Measurements from ENCODE around the gene SCD5. TPM values are rescaled to one million over a fixed set of nuclear protein-coding genes. Genes with fewer than 3 reads are reported as not detected.
A peak's percentile ranks its signal among the peaks of the same experiment; 100 is the strongest.
"Not testable (repeated sequence)": the region's sequence is repeated elsewhere in the genome, so short reads cannot be mapped to it uniquely, and the experiment has no call there.

Gene SCD5
- total RNA-seq, 2 experiments from 2014 or later: 1.6 to 2.2 TPM

DNA sequence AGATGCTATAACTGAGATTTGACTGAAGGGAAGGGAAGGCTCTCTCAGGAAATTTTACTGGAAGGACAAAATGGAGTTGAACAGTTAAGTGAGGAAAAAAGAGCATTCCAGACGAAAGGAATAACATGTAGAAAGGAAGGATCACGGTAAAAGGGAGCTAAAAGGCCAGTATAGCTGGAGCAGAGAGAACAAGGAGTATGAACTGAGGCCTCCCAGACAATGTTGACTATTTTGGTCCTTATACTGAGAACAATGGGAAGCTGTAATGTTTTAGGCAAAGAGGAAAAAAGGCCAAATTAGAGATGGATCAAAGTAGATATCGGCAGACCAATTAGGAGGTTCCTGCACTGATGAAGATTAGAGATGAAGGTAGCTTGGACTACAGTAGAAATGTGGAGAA, 26.8 kb upstream of the SCD5 start:
- POLR2A ChIA-PET: no interaction called here
- intact Hi-C loops (cut with micrococcal nuclease): no loop called here
- H3K36me3 Mint-ChIP-seq (ENCODE audit: low read depth): peaks cover 34% of the 10 kb centered on the region
- TF ChIP-seq, protein P1, sequence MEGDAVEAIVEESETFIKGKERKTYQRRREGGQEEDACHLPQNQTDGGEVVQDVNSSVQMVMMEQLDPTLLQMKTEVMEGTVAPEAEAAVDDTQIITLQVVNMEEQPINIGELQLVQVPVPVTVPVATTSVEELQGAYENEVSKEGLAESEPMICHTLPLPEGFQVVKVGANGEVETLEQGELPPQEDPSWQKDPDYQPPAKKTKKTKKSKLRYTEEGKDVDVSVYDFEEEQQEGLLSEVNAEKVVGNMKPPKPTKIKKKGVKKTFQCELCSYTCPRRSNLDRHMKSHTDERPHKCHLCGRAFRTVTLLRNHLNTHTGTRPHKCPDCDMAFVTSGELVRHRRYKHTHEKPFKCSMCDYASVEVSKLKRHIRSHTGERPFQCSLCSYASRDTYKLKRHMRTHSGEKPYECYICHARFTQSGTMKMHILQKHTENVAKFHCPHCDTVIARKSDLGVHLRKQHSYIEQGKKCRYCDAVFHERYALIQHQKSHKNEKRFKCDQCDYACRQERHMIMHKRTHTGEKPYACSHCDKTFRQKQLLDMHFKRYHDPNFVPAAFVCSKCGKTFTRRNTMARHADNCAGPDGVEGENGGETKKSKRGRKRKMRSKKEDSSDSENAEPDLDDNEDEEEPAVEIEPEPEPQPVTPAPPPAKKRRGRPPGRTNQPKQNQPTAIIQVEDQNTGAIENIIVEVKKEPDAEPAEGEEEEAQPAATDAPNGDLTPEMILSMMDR (IDR thresholded peaks at IDR 0.05): no peak
- CTCF ChIA-PET: interaction anchor here (1.2 kb wide), 1 partner anchor 17 kb away, joined by 3 read pairs; no protein-coding TSS in a partner anchor
- no peak overlapping the region for H3K27ac Mint-ChIP-seq
- no peak for ATAC-seq
- H3K4me3 Mint-ChIP-seq: no peak overlapping the region
- DNase-seq: no peak
- H3K9me3 Mint-ChIP-seq: no peaks in the 10 kb centered on the region
- peaks cover 10% of the 10 kb centered on the region for H3K4me1 Mint-ChIP-seq (ENCODE audit: low read depth)
- H3K27me3 Mint-ChIP-seq: no peaks in the 10 kb centered on the region

DNA sequence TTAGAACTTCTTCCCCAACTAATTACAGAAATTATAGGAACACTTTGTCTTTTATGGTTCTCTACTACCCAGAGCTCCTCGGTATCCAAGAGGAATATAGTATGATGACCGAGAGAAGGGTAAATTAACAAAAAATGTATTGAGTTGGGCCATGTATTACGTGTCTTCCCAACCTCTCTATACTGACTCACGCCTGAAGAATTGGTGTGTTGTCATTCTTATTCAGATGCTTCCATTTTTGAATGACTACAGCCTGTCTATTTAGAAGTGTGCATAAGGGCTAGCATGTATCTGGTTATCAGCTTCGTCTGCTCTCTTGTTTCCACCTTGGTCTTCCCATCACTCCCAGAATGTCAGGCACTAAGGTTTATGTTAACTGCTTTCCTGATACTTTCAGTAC, 24.5 kb upstream of the SCD5 start:
- ATAC-seq (no peak), DNase-seq (no peak)
- intact Hi-C loops (cut with micrococcal nuclease): no loop called here
- TF ChIP-seq, protein P1 (IDR thresholded peaks at IDR 0.05): no peak
- Mint-ChIP-seq H3K27me3 (no peaks in the 10 kb centered on the region), H3K4me3 (no peak overlapping the region), H3K36me3 (ENCODE audit: low read depth) (peaks cover 41% of the 10 kb centered on the region), H3K9me3 (no peaks in the 10 kb centered on the region), H3K4me1 (ENCODE audit: low read depth) (peaks cover 11% of the 10 kb centered on the region), H3K27ac (no peak overlapping the region)
- ChIA-PET CTCF (interaction anchor here (1.6 kb wide), 1 partner anchor 24 kb away, joined by 4 read pairs; no protein-coding TSS in a partner anchor), POLR2A (no interaction called here)

DNA sequence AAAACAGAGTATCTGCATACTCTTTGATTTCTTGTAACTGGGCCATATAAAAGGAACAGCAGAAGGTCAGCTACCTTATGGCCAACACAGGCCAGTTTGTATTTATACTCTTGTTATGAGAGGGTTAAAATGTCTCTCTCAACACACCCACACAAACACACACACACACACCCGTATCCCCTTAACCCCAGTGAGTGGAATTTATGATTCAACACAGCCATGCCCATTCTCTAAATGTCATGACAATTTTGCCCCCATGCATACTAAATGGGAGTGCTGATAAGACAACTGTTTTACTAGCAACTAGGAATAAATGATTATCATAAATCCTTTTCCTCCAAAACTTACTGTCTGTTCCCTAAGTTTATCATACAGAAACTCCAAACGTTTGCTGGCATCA, 22.1 kb upstream of the SCD5 start:
- peaks cover 11% of the 10 kb centered on the region for H3K4me1 Mint-ChIP-seq (ENCODE audit: low read depth)

DNA sequence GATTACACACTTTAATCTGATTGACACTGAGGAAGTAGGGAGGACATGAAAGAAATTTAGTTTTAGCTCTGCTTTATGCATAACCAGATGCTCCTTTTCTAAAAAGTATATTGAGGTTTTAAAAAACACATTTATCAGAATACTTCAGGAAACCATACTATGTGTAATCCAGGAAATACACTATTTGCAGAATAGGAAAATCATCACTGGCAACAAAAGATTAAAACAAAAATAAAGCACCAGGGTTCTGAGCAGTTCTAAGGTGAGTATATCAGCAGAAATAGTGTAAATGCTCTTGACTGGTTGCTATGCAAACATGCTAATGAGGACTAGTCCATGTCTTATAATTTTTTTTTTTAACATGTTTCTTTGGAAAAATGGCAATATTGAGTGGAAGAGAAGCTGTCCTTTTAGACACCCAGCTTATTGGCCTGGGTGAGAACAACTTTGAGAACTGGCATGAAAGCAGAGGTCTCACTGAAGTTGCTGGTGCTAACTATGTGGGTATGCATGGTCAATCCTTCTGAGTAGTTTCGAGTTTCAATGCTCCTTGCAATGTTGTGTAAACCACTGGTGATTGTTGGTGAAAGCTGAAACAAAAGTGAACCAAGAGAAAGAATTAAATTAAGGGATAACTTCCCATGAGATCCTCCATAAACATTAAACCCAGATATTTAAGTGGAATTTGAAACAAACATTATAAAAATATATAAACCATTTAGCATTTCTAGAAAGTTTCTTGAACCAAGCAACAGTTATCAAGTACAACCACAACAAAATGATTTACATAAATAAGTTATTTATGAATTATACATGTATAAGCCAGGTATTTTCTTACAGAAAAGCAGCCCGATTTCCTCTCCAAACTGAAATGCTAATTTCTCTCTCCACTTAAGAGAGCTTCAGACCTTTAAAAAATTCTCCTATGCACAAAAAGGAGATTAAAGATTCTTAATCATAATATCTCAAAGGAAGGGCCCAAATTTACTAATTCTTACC, 20.4 kb upstream of the SCD5 start:
- intact Hi-C loops (cut with micrococcal nuclease): no loop called here
- CTCF ChIA-PET: no interaction called here
- peak overlapping the region; percentile 10 for H3K27ac Mint-ChIP-seq
- H3K4me1 Mint-ChIP-seq (ENCODE audit: low read depth): peaks cover 11% of the 10 kb centered on the region
- peaks cover 31% of the 10 kb centered on the region for H3K36me3 Mint-ChIP-seq (ENCODE audit: low read depth)
- no peak for DNase-seq
- no peak overlapping the region for H3K4me3 Mint-ChIP-seq
- no peak for ATAC-seq
- POLR2A ChIA-PET: no interaction called here
- no peaks in the 10 kb centered on the region for H3K27me3 Mint-ChIP-seq
- no peaks in the 10 kb centered on the region for H3K9me3 Mint-ChIP-seq
- TF ChIP-seq, protein P1 (IDR thresholded peaks at IDR 0.05): no peak

More for the DNA sequence above, 22.1 kb upstream of the SCD5 start:
- peak overlapping the region; percentile 64 for H3K27ac Mint-ChIP-seq
- H3K4me3 Mint-ChIP-seq: no peak overlapping the region
- intact Hi-C loops (cut with micrococcal nuclease): no loop called here
- no peaks in the 10 kb centered on the region for H3K27me3 Mint-ChIP-seq
- ChIA-PET POLR2A (no interaction called here), CTCF (no interaction called here)
- no peaks in the 10 kb centered on the region for H3K9me3 Mint-ChIP-seq
- ATAC-seq (peak; percentile 64), DNase-seq (peak; percentile 28)
- TF ChIP-seq, protein P1 (IDR thresholded peaks at IDR 0.05): no peak
- peaks cover 34% of the 10 kb centered on the region for H3K36me3 Mint-ChIP-seq (ENCODE audit: low read depth)

DNA sequence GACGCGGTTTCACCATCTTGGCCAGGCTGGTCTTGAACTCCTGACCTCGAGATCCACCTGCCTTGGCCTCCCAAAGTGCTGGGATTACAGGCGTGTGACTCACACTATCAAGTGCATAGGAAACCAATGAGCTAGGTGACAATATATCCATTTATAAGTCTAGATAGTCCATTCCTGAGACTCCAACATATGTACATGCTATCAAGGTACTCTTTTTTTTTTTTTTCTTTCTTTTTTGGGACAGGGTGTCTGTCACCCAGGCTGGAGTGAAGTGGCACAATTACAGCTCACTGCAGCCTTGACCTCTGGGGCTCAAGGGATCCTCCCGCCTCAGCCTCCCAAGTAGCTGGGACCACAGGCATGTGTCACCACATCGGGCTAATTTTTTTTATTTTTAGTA, 18.3 kb upstream of the SCD5 start:
- DNase-seq; H3K4me3 Mint-ChIP-seq; H3K27ac Mint-ChIP-seq; POLR2A ChIA-PET; H3K27me3 Mint-ChIP-seq; H3K9me3 Mint-ChIP-seq; ATAC-seq; intact Hi-C loops (cut with micrococcal nuclease): not testable (repeated sequence)
- Mint-ChIP-seq H3K4me1 (ENCODE audit: low read depth) (peaks cover 11% of the 10 kb centered on the region), H3K36me3 (ENCODE audit: low read depth) (peaks cover 18% of the 10 kb centered on the region)
- CTCF ChIA-PET: interaction anchor here (1.3 kb wide), 1 partner anchor 36 kb away, joined by 3 read pairs; no protein-coding TSS in a partner anchor

All from activated CD8-positive, alpha-beta T cell treated with anti-CD3 and anti-CD28 coated beads for 36 hours (primary cell).